GM23248 (cell line): ENCODE data around the gene SMURF2.

Experiments
- EZH2 ChIP-seq: fragments of 200-600 bp; sonication (generic); IDR thresholded peaks from 2 replicates; pipeline ENCODE4 v1.6.1; 2018; ENCODE audit warnings: antibody characterized with exemption, mild to moderate bottlenecking; ENCODE audit not compliant: insufficient read depth, poor library complexity, severe bottlenecking
- EZH2phosphoT487 ChIP-seq: fragments of 200-600 bp; sonication (generic); IDR thresholded peaks from 2 replicates; pipeline ENCODE4 v1.6.1; 2018; ENCODE audit warnings: antibody characterized with exemption, moderate library complexity, mild to moderate bottlenecking, low read depth; ENCODE audit not compliant: insufficient read depth

DNA sequence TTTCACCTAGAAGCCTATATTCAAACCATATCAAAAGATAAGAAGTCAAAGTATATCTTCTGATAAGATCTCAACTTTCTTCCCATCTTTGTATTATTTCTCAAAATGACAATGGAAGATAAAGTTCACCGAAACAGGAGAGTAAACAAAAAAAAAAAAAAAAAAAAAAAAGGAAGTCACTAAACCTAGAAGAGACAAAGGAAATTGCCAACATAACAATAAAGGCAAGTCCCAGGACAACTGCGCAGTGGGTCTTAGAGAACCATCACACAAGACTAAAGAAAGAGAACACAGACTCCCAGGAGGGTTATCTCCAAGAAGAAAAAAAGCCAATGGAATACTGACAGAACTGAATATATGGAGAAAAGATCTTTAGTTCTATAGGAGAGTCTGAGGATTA is 65.7 kb downstream of the SMURF2 start:
- TF ChIP-seq EZH2phosphoT487 (no peak), EZH2 (no peak)
